Urothelium cell line (cell line): Measurements from ENCODE around the gene ARID1B.

Experiments
- DNase-seq: peaks from one replicate; pipeline ENCODE4 v3.0.0; 2011; ENCODE audit warnings: low spot score, mixed read lengths
- FAIRE-seq: peaks from 2 replicates; lab custom pipeline; 2011; peaks lifted over from hg19 to GRCh38; lab: Jason Lieb, UNC

Gene ARID1B

GRCh38 chr6:156776840-156777576 is at the start of gene ARID1B:
TSS of gene ARID1B (plus strand) at chr6:156777378. CDS start at chr6:156777681, 303 bp downstream.
- DNase-seq: peak; percentile 64
- no peak for FAIRE-seq

DNA sequence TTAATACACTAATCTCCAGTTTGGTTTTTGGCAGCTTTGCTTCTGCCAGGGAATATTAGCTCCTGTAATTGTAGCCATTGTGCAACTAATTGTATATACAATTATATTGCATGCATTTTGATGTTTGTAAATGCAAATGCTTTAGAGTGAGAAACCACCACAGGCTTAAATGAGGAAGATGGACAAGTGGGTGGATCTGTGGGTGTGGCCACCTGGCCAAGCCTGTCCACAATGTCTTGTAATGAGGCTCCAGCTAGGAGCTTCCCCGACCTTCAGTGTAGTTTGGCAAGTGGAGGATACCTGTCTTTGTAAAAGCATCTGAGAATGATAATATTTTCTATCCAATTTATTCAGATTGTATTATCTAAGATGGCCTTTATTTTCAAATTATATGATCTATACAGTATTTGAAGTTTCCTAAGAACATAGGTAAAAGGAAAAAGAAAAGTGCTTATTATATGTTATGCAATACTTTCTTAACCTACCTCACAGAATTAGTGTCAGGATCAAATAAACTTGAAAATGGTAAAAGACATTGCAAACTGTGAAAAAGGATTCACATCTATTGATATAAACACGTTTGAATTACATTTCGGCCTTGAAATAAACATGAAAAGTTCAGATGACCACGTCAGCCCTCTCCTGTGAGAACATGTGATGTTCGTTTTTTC is 49.3 kb upstream of the ARID1B start:
- FAIRE-seq: no peak
- no peak for DNase-seq

DNA sequence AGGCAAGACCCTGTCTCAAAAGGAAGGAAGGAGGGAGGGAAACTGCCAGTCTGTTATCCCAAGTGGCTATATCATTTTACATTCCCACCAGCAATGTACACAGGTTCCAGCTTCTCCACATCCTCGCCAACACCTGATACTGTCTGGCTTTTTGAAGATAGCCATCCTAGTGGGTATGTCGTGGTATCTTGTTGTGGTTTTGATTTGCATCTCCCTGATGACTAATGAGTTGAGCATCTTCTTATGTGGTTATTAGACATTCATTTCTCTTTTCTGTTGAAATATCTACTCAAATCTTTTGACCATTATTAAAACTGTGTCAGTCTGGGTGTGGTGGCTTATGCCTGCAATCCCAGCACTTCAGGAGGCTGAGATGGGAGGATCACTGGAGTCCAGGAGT is 47.9 kb upstream of the ARID1B start:
- FAIRE-seq: no peak
- peak; percentile 57 for DNase-seq

GRCh38 chr6:156731396-156731795 is 45.8 kb upstream of the ARID1B start:
- no peak for FAIRE-seq
- peak; percentile 48 for DNase-seq

GRCh38 chr6:156735751-156736150 is 41.4 kb upstream of the ARID1B start:
- DNase-seq: no peak
- no peak for FAIRE-seq

- no peak for FAIRE-seq
- no peak for DNase-seq
Measured at GRCh38 chr6:156740604-156741003, 36.6 kb upstream of the ARID1B start.

GRCh38 chr6:156741287-156742073 is 35.7 kb upstream of the ARID1B start:
- FAIRE-seq (no peak), DNase-seq (no peak)

GRCh38 chr6:156747715-156748114 is 29.5 kb upstream of the ARID1B start:
- no peak for DNase-seq
- FAIRE-seq: no peak

- DNase-seq: no peak
Measured at GRCh38 chr6:156748504-156748903, 28.7 kb upstream of the ARID1B start.

DNA sequence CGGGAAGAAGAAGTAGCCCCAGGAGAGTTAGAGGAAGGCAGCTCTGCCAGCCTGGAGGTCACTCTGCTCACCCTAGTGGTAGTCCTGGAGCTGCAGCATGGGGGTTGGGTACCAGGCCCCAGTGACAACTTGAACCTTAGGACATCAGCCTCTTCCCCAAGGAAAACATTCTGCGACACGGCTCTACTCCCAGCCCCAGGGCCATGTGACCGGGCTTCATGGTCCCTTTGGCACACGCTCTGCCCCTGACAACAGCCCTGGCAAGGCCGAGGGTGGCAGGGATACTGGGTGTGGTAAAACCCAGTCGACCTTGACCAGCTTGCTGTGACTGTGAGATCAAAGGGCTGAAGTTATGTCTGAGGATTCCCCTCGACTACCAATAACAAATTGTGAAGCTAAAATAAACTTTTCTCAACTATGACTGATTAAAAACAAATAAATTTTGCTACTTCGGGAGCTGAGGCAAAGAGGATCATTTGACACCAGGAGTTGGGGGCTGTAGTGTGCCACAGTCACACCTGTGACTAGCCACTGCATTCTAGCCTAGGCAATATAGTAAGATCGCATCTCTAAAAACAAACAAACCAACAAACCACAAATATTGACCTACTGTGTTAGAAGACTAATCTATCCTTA is 24.4 kb upstream of the ARID1B start:
- FAIRE-seq: no peak
- DNase-seq: no peak

More at GRCh38 chr6:156748504-156748903, 28.7 kb upstream of the ARID1B start:
- no peak for FAIRE-seq

GRCh38 chr6:156756630-156757610 is 20.3 kb upstream of the ARID1B start:
- DNase-seq (no peak), FAIRE-seq (peak; percentile 40)

GRCh38 chr6:156757849-156758248 is 19.3 kb upstream of the ARID1B start:
- DNase-seq (no peak), FAIRE-seq (no peak)

- no peak for FAIRE-seq
- DNase-seq: peak; percentile 33
Measured at GRCh38 chr6:156760377-156760776, 16.8 kb upstream of the ARID1B start.

DNA sequence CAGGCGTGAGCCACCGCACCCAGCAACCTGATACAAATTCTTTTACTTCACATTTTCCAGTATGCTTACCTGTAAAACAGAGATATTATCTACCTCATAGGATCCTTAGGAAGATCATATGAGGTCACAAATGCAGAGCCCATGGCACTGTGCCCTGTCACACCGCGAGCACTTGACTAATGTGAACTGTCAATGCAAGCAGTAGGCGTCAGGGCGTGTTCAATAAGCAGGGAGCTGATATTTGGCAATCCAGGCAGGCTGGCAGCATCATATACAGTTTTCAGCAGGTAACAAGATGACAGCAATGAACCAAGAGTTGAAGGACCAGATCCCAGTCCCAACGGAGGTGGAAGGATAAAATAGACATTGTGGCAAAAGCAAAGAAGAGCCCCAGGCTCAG is 14.6 kb upstream of the ARID1B start:
- DNase-seq (no peak), FAIRE-seq (no peak)

- DNase-seq (no peak), FAIRE-seq (no peak)
Measured at GRCh38 chr6:156765117-156765516, 12.1 kb upstream of the ARID1B start.

GRCh38 chr6:156767603-156768467 is 9.3 kb upstream of the ARID1B start:
- DNase-seq (no peak), FAIRE-seq (no peak)

DNA sequence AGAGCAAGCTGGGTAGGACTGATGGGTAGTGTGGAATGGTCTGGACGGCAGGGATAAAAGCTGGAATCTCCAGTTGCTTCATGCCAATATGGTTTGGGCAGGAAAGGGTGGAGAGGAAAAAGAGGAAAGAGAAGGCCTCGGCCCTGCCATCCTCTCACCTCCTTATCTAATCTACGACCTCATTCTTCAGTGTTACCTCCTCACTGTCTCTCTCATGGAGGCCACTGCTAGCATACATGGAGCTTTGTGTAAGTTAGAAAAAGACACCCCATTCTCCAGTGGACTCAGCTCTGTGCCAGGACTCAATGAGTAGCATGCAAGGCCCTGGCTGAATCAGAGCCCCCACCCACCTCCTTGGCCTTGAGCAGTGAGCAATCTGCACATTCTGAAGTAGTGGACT is 6.1 kb upstream of the ARID1B start:
- FAIRE-seq: no peak

DNA sequence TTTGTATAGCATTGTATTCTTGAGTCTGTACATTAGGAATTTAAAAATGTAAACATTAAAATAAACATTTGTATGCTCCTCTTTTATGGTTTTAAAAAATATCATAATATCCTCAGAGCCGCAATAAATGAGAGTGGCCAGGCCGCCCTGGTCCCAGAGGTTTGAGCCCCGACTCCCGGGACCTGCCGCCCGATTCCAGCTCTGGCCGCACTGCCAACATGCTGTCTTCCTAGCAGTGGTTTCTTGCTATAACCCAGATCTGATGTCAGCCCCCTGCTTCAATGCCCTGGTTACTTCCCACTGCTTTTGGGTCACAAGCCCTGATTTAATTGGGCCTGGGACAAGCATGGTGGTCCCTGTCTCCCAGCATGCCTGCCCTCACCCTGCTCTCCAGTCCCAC is 5.4 kb upstream of the ARID1B start:
- no peak for DNase-seq
- no peak for FAIRE-seq

More for the DNA sequence above, 6.1 kb upstream of the ARID1B start:
- DNase-seq: no peak

- no peak for DNase-seq
- FAIRE-seq: no peak
Measured at GRCh38 chr6:156773476-156773875, 3.7 kb upstream of the ARID1B start.
